Measurements from ENCODE around the gene ZNF778. TPM values are rescaled to one million over a fixed set of nuclear protein-coding genes. Genes with fewer than 3 reads are reported as not detected.

ZNF778 gene
- total and polyA plus RNA-seq, 2 of the 13 experiments (the other 11 are each of a cell fraction or from before 2014, with no cell fraction given), result 3.8 to 7.2 TPM

DNA sequence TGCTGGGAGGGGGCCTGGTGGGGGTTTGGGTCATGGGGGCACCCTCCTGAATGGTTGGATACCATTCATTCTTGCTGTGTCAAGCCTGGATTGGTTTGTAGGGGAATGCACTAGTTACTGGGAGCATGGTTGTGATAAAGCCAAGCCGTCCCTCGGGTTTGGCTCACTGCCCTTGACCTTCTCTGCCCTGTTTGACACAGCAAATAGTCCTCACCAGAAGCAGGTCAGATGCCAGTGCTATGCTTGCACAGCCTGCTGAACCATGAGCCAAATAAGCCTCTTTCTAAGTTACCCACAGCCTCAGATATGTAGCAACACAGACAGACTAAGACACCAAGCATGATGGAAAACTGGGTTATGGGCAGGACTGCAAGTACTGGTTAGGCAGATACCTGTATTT, 14.6 kb downstream of the ZNF778 start (continued):
- TF ChIP-seq, protein P1, sequence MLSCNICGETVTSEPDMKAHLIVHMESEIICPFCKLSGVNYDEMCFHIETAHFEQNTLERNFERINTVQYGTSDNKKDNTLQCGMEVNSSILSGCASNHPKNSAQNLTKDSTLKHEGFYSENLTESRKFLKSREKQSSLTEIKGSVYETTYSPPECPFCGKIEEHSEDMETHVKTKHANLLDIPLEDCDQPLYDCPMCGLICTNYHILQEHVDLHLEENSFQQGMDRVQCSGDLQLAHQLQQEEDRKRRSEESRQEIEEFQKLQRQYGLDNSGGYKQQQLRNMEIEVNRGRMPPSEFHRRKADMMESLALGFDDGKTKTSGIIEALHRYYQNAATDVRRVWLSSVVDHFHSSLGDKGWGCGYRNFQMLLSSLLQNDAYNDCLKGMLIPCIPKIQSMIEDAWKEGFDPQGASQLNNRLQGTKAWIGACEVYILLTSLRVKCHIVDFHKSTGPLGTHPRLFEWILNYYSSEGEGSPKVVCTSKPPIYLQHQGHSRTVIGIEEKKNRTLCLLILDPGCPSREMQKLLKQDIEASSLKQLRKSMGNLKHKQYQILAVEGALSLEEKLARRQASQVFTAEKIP (CRISPR knock-in tag; IDR thresholded peaks at IDR 0.05; ENCODE audit: borderline replicate concordance), result no peak
- TF ChIP-seq HHEX (CRISPR knock-in tag; IDR thresholded peaks at IDR 0.05) (peak; percentile 34; the same call in 1 of the 2 replicates), TFDP2 (CRISPR knock-in tag; IDR thresholded peaks at IDR 0.05) (no peak), STAT5B (CRISPR knock-in tag; IDR thresholded peaks at IDR 0.05) (no peak), ZNF10 (CRISPR knock-in tag; IDR thresholded peaks at IDR 0.05; ENCODE audit: borderline replicate concordance, low read depth) (no peak), RBFOX2 (IDR thresholded peaks at IDR 0.05; ENCODE audit: low read depth, low read length) (no peak), ZNF703 (CRISPR knock-in tag; IDR thresholded peaks at IDR 0.05; ENCODE audit: borderline replicate concordance) (no peak), CCDC6 (CRISPR knock-in tag; IDR thresholded peaks at IDR 0.05) (no peak), ZNF224 (CRISPR knock-in tag; IDR thresholded peaks at IDR 0.05) (no peak), ESRRA (CRISPR knock-in tag; IDR thresholded peaks at IDR 0.05; ENCODE audit: low read depth) (peak; percentile 99), ZNF691 (CRISPR knock-in tag; IDR thresholded peaks at IDR 0.05; ENCODE audit: borderline replicate concordance, low read depth) (no peak), NR1H2 (CRISPR knock-in tag; IDR thresholded peaks at IDR 0.05; ENCODE audit: borderline replicate concordance, low read depth) (no peak), CHD4 (IDR thresholded peaks at IDR 0.05; ENCODE audit: borderline replicate concordance, low read length) (no peak), ZEB1 (IDR thresholded peaks at IDR 0.05; ENCODE audit: insufficient replicate concordance, low read depth) (no peak), ZSCAN5A (CRISPR knock-in tag; IDR thresholded peaks at IDR 0.05; ENCODE audit: borderline replicate concordance) (peak; percentile 64; the same call in 1 of the 2 replicates), SETDB1 (CRISPR knock-in tag; IDR thresholded peaks at IDR 0.05; ENCODE audit: borderline replicate concordance) (no peak), ZNF709 (CRISPR knock-in tag; IDR thresholded peaks at IDR 0.05) (no peak), NFATC3 (CRISPR knock-in tag; IDR thresholded peaks at IDR 0.05) (no peak), CAMTA2 (CRISPR knock-in tag; IDR thresholded peaks at IDR 0.05; ENCODE audit: borderline replicate concordance) (no peak), JARID2 (CRISPR knock-in tag; IDR thresholded peaks at IDR 0.05; ENCODE audit: insufficient replicate concordance) (no peak), ZNF468 (CRISPR knock-in tag; IDR thresholded peaks at IDR 0.05) (no peak), MEF2D (CRISPR knock-in tag; IDR thresholded peaks at IDR 0.05) (no peak), NR0B2 (CRISPR knock-in tag; IDR thresholded peaks at IDR 0.05) (no peak), ZNF256 (CRISPR knock-in tag; conservative IDR thresholded peaks at IDR 0.05) (no peak)
- TF ChIP-seq, protein P2, sequence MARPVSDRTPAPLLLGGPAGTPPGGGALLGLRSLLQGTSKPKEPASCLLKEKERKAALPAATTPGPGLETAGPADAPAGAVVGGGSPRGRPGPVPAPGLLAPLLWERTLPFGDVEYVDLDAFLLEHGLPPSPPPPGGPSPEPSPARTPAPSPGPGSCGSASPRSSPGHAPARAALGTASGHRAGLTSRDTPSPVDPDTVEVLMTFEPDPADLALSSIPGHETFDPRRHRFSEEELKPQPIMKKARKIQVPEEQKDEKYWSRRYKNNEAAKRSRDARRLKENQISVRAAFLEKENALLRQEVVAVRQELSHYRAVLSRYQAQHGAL (CRISPR knock-in tag; IDR thresholded peaks at IDR 0.05; ENCODE audit: not compliant biosample characterization), result no peak

All from HepG2 (cell line).